ENCODE measurements around the gene LRFN4. TPM values are rescaled to one million over a fixed set of nuclear protein-coding genes. Genes with fewer than 3 reads are reported as not detected.

LRFN4 gene
- total and polyA plus RNA-seq, 10 of the 15 experiments (the other 5 are each of a cell fraction or from before 2014, with no cell fraction given): 0.03 to 43.8 (median 4.9) TPM

- H3K27ac ChIP-seq (ENCODE audit: control insufficient read depth, insufficient read depth): no peak overlapping the region
- DNase-seq (ENCODE audit: low read depth, low spot score) (no peak), FAIRE-seq (no peak), ATAC-seq (no peak)
- BruUV-seq (replicated peaks): no TSS peak
- H2AFZ ChIP-seq (ENCODE audit: control insufficient read depth, low read depth, low read length): no peak overlapping the region
- H3K9me3 ChIP-seq (replicated peaks; ENCODE audit: control insufficient read depth, insufficient read depth, low read length): no peaks in the 10 kb centered on the region; the same call in 1 of the 3 replicates
- no peak overlapping the region for H3K4me2 ChIP-seq (ENCODE audit: control insufficient read depth, insufficient read depth)
- RAD21 ChIA-PET (ENCODE audit: unreplicated experiment): interaction anchor here (1.2 kb wide), 1 partner anchor 197 kb away, joined by 3 read pairs; no protein-coding TSS in a partner anchor
- POLR2A ChIA-PET: no interaction called here
- no peaks in the 10 kb centered on the region for H3K36me3 ChIP-seq (ENCODE audit: control insufficient read depth in 2 of 2, insufficient read depth in 2 of 2, low read length in 1 of 2)
- peaks cover 0 to 2% of the 10 kb centered on the region in 2 experiments; a peak in 2 of 4 replicates for H3K27me3 ChIP-seq (replicated peaks in 1 of 2; ENCODE audit: control insufficient read depth in 2 of 2, insufficient read depth in 2 of 2, low read length in 1 of 2)
- 79% methylated on average over 6 of the region's 6 CpGs for WGBS (ENCODE audit: insufficient coverage, insufficient replicate concordance, low lambda C conversion rate, missing lambda C conversion rate)
- SMC1A ChIA-PET (ENCODE audit: uncharacterized antibody, unreplicated experiment): no interaction called here
- no peak overlapping the region for H3K9ac ChIP-seq (ENCODE audit: control insufficient read depth, insufficient read depth, low read length)
- H3K79me2 ChIP-seq (ENCODE audit: control insufficient read depth, insufficient read depth, low read length): no peaks in the 10 kb centered on the region
- CTCF ChIA-PET: interaction anchor here (1.2 kb wide), 1 partner anchor 9 kb away, joined by 3 read pairs; no protein-coding TSS in a partner anchor
- in situ Hi-C loops (cut with MboI): no loop called here
- intact Hi-C loops (cut with micrococcal nuclease; ENCODE audit: unreplicated experiment): no loop called here
- no peaks in the 10 kb centered on the region for H4K20me1 ChIP-seq (ENCODE audit: control insufficient read depth, insufficient read depth)
- no peak for TF ChIP-seq SMAD1 (IDR thresholded peaks at IDR 0.05; ENCODE audit: low read depth, partially characterized antibody)
- no peak for TF ChIP-seq PML (IDR thresholded peaks at IDR 0.05; ENCODE audit: low read length)
- TF ChIP-seq STAT3 (IDR thresholded peaks at IDR 0.05; ENCODE audit: low read depth, low read length): no peak
- no peak for TF ChIP-seq BMI1 (IDR thresholded peaks at IDR 0.05; ENCODE audit: borderline replicate concordance)
- TF ChIP-seq TCF12 (IDR thresholded peaks at IDR 0.05; ENCODE audit: low read depth, low read length): no peak
- TF ChIP-seq CREB1 (IDR thresholded peaks at IDR 0.05; ENCODE audit: low read depth): no peak
- TF ChIP-seq NR2C2 (IDR thresholded peaks at IDR 0.05; ENCODE audit: borderline replicate concordance, control insufficient read depth, insufficient read length, low read depth): no peak
- TF ChIP-seq CBFB (IDR thresholded peaks at IDR 0.05; ENCODE audit: low read depth): no peak
- TF ChIP-seq RAD51 (IDR thresholded peaks at IDR 0.05): no peak
- TF ChIP-seq SMC3 (IDR thresholded peaks at IDR 0.05; ENCODE audit: borderline replicate concordance, low read length): no peak
- TF ChIP-seq GATAD2B (conservative IDR thresholded peaks at IDR 0.05; ENCODE audit: low read depth): no peak
- no peak for TF ChIP-seq CBX3 (IDR thresholded peaks at IDR 0.05; ENCODE audit: borderline replicate concordance, low read depth)
- no peak overlapping the region for H3K4me3 ChIP-seq
- peaks cover 15% of the 10 kb centered on the region for H3K4me1 ChIP-seq (ENCODE audit: control insufficient read depth, insufficient read depth, low read length)
Measured at GRCh38 chr11:66892911-66893310, 36.0 kb downstream of the LRFN4 start.
